GM10266 (cell line): ENCODE data around the gene ZNF423.
A peak's percentile ranks its signal among the peaks of the same experiment; 100 is the strongest.

Source experiments
- DNase-seq: peaks from one replicate; pipeline ENCODE4 v3.0.0; 2012; ENCODE audit errors: extremely low spot score
- CTCF ChIP-seq: IDR thresholded peaks from 2 replicates; pipeline ENCODE4 v1.5.1; 2012; ENCODE audit warnings: mild to moderate bottlenecking, low read depth; ENCODE audit not compliant: control insufficient read depth, insufficient read depth; ENCODE audit errors: missing control alignments

The ZNF423 gene

GRCh38 chr16:49896447-49896964 lies 40.6 kb upstream of the ZNF423 start:
- TF ChIP-seq CTCF, result no peak
- DNase-seq, result no peak

GRCh38 chr16:49890876-49891275 lies 35.0 kb upstream of the ZNF423 start:
- no peak for DNase-seq
- peak; percentile 27 for TF ChIP-seq CTCF

- no peak for DNase-seq
- no peak for TF ChIP-seq CTCF
These were observed 33.9 kb upstream of the ZNF423 start for GRCh38 chr16:49889725-49890397.

- DNase-seq, result no peak
- TF ChIP-seq CTCF, result no peak
These were observed 30.7 kb upstream of the ZNF423 start for GRCh38 chr16:49886554-49887094.

GRCh38 chr16:49884033-49885015 lies 28.4 kb upstream of the ZNF423 start:
- DNase-seq, result no peak
- no peak for TF ChIP-seq CTCF

GRCh38 chr16:49883076-49884014 lies 27.4 kb upstream of the ZNF423 start:
- no peak for TF ChIP-seq CTCF
- no peak for DNase-seq
